ENCODE data around the gene CHD6.

GRCh38 chr20:41560970-41561369, 57.2 kb downstream of the CHD6 start:
- TF ChIP-seq ARNTL (CRISPR knock-in tag; IDR thresholded peaks at IDR 0.05; ENCODE audit: borderline replicate concordance, low read depth) (no peak), GLIS3 (CRISPR knock-in tag; IDR thresholded peaks at IDR 0.05) (no peak), ZNF70 (CRISPR knock-in tag; IDR thresholded peaks at IDR 0.05) (no peak), TCF4 (CRISPR knock-in tag; IDR thresholded peaks at IDR 0.05; ENCODE audit: borderline replicate concordance) (no peak), ISL1 (CRISPR knock-in tag; IDR thresholded peaks at IDR 0.05) (no peak), RARB (CRISPR knock-in tag; IDR thresholded peaks at IDR 0.05) (no peak), POU6F1 (CRISPR knock-in tag; IDR thresholded peaks at IDR 0.05; ENCODE audit: borderline replicate concordance, low read depth) (no peak)
